Liver (tissue), 3 donors: ENCODE measurements around the gene ZIC2.

Source experiments
- FOXA2 ChIP-seq: IDR thresholded peaks from 2 replicates; pipeline ENCODE4 v1.6.1; 2016; ENCODE audit warnings: antibody characterized with exemption
- GABPA ChIP-seq, 2 donors: IDR thresholded peaks in 1 of 2; conservative IDR thresholded peaks in 1 of 2; 2 replicates each; pipeline ENCODE4 v1.6.1; 2016; ENCODE audit warnings: antibody characterized with exemption in 2 of 2, mild to moderate bottlenecking in 1 of 2, moderate library complexity in 1 of 2
- HNF4A ChIP-seq, 2 donors: conservative IDR thresholded peaks; 2 replicates each; pipeline ENCODE4 v1.6.1; 2016; ENCODE audit warnings: antibody characterized with exemption in 2 of 2, mild to moderate bottlenecking in 2 of 2
- RAD21 ChIP-seq, 2 donors: IDR thresholded peaks; 2 replicates each; pipeline ENCODE4 v1.6.1; 2016; ENCODE audit warnings: antibody characterized with exemption in 2 of 2, mild to moderate bottlenecking in 2 of 2
- RXRA ChIP-seq, 2 donors: IDR thresholded peaks; 2 replicates each; pipeline ENCODE4 v1.6.1; 2017 to 2018; ENCODE audit warnings: antibody characterized with exemption in 2 of 2, mild to moderate bottlenecking in 1 of 2
- SP1 ChIP-seq: IDR thresholded peaks from 2 replicates; pipeline ENCODE4 v1.6.1; 2018; ENCODE audit warnings: antibody characterized with exemption, mild to moderate bottlenecking
- TF ChIP-seq, protein P1 (sequence below): fragments of 150-350 bp; IDR thresholded peaks from 2 replicates; pipeline ENCODE4 v1.5.1; 2017; ENCODE audit warnings: improper control_type of control experiment, low read depth, low read length; ENCODE audit not compliant: missing input control
- TF ChIP-seq, protein P2 (sequence below): IDR thresholded peaks from 2 replicates; pipeline ENCODE4 v1.6.1; 2016; ENCODE audit warnings: antibody characterized with exemption
- TF ChIP-seq, protein P3 (sequence below): IDR thresholded peaks from 2 replicates; pipeline ENCODE4 v1.6.1; 2016; ENCODE audit warnings: antibody characterized with exemption, mild to moderate bottlenecking
- TF ChIP-seq, protein P4 (sequence below): IDR thresholded peaks from 2 replicates; pipeline ENCODE4 v1.6.1; 2016; ENCODE audit warnings: antibody characterized with exemption
- donor health status: healthy.
- donor health status: healthy.

DNA sequence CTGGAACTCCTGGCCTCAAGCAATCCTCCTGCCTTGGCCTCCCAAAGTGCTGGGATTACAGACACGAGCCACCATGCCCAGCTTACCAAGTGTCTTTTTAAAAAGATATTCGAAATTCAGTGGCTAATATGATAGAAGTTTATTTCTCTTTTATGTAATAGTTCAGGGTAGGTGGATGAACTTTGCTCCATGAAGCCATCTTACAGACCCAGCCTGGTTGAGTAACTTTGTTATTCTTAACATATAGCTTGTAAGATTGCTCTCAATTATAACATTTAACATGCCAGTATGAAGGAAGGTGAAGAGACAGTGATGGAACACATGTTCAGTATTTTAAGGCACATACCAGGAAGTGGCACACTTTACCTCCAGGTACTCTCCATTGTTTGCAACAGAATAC is 42.4 kb downstream of the ZIC2 start:
- TF ChIP-seq, protein P1, sequence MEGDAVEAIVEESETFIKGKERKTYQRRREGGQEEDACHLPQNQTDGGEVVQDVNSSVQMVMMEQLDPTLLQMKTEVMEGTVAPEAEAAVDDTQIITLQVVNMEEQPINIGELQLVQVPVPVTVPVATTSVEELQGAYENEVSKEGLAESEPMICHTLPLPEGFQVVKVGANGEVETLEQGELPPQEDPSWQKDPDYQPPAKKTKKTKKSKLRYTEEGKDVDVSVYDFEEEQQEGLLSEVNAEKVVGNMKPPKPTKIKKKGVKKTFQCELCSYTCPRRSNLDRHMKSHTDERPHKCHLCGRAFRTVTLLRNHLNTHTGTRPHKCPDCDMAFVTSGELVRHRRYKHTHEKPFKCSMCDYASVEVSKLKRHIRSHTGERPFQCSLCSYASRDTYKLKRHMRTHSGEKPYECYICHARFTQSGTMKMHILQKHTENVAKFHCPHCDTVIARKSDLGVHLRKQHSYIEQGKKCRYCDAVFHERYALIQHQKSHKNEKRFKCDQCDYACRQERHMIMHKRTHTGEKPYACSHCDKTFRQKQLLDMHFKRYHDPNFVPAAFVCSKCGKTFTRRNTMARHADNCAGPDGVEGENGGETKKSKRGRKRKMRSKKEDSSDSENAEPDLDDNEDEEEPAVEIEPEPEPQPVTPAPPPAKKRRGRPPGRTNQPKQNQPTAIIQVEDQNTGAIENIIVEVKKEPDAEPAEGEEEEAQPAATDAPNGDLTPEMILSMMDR = no peak
- TF ChIP-seq, protein P2, sequence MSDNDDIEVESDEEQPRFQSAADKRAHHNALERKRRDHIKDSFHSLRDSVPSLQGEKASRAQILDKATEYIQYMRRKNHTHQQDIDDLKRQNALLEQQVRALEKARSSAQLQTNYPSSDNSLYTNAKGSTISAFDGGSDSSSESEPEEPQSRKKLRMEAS = no peak
- no peak for TF ChIP-seq GABPA (IDR thresholded peaks at IDR 0.05 in 1 of 2, conservative IDR thresholded peaks at IDR 0.05 in 1 of 2)
- TF ChIP-seq, protein P3, sequence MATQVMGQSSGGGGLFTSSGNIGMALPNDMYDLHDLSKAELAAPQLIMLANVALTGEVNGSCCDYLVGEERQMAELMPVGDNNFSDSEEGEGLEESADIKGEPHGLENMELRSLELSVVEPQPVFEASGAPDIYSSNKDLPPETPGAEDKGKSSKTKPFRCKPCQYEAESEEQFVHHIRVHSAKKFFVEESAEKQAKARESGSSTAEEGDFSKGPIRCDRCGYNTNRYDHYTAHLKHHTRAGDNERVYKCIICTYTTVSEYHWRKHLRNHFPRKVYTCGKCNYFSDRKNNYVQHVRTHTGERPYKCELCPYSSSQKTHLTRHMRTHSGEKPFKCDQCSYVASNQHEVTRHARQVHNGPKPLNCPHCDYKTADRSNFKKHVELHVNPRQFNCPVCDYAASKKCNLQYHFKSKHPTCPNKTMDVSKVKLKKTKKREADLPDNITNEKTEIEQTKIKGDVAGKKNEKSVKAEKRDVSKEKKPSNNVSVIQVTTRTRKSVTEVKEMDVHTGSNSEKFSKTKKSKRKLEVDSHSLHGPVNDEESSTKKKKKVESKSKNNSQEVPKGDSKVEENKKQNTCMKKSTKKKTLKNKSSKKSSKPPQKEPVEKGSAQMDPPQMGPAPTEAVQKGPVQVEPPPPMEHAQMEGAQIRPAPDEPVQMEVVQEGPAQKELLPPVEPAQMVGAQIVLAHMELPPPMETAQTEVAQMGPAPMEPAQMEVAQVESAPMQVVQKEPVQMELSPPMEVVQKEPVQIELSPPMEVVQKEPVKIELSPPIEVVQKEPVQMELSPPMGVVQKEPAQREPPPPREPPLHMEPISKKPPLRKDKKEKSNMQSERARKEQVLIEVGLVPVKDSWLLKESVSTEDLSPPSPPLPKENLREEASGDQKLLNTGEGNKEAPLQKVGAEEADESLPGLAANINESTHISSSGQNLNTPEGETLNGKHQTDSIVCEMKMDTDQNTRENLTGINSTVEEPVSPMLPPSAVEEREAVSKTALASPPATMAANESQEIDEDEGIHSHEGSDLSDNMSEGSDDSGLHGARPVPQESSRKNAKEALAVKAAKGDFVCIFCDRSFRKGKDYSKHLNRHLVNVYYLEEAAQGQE = no peak
- no peak for TF ChIP-seq SP1
- TF ChIP-seq, protein P4, sequence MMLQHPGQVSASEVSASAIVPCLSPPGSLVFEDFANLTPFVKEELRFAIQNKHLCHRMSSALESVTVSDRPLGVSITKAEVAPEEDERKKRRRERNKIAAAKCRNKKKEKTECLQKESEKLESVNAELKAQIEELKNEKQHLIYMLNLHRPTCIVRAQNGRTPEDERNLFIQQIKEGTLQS = no peak
- TF ChIP-seq HNF4A (conservative IDR thresholded peaks at IDR 0.05) = peak in 1 of 2 donors; percentile 6
- no peak for TF ChIP-seq FOXA2
- TF ChIP-seq RXRA (IDR thresholded peaks at IDR 0.05) = no peak
- no peak for TF ChIP-seq RAD21 (IDR thresholded peaks at IDR 0.05)
